Peyer's patch (tissue), 4 donors: ENCODE measurements around the gene ADGRG1.

Experiments used
- CTCF ChIP-seq, 6 experiments: fragments of 450-650 bp in 4 of 6; fragments of 200-600 bp in 2 of 6; sonication (generic) in 1 of 6; IDR thresholded peaks; one replicate each; pipeline ENCODE4 v1.5.1; 2017 to 2019; ENCODE audit warnings: antibody characterized with exemption in 6 of 6, mild to moderate bottlenecking in 3 of 6, moderate library complexity in 1 of 6
- POLR2A ChIP-seq, 2 donors: fragments of 450-650 bp; IDR thresholded peaks; one replicate each; pipeline ENCODE4 v1.5.1; 2017; ENCODE audit warnings: antibody characterized with exemption in 2 of 2, mild to moderate bottlenecking in 2 of 2, moderate library complexity in 2 of 2

GRCh38 chr16:57688487-57688986, 60.1 kb downstream of the ADGRG1 start:
- no peak for TF ChIP-seq CTCF (IDR thresholded peaks at IDR 0.05)
- TF ChIP-seq POLR2A (IDR thresholded peaks at IDR 0.05): no peak
